DMS153 (cell line): ENCODE results near the gene TMEM240.
"Not testable (repeated sequence)": the region's sequence is repeated elsewhere in the genome, so short reads cannot be mapped to it uniquely, and the experiment has no call there.

ENCODE experiments used
- DNase-seq: peaks from one replicate; lab custom pipeline; 2025; lab: John Stamatoyannopoulos, UW

The TMEM240 gene

DNA sequence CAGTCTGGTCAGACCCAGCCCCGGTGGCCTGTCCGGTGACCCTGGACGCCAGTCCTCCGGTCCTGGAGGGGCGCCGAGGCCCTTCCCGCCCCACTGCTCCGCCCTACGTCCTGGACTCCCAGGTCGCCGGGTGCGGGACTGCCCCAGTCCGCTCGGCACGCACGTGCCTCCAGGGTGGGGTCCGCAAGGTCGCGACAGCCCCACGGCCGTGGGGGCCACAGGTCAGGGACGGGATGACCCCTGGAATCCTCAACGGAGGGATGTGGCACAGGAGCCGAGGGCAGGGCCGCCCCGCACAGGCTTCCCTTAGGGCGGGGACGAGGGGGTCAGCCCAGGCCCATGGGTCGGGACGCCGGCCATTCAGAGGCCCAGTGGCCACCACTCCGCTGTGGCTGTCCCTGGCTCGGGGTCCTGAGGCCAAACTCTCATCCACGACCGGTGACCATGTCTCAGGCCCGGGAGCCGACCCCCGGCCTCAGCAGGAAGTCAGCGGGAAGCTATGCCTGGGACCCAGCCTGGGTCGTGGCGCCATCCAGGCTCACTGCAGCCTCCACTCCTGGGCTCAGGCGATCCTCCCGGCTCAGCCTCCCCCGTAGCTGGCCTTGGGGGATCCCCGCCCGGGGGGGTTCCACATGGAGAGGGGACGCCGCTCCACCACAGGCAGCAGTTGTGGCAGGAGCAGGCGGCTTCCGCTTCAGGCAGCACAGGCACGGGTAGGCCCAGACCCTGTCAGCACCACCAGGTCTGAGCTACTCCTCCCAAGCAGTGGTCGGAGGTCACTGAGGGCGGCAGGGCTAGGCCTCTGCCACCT is 599 bp upstream of the TMEM240 start:
- no peak for DNase-seq

DNA sequence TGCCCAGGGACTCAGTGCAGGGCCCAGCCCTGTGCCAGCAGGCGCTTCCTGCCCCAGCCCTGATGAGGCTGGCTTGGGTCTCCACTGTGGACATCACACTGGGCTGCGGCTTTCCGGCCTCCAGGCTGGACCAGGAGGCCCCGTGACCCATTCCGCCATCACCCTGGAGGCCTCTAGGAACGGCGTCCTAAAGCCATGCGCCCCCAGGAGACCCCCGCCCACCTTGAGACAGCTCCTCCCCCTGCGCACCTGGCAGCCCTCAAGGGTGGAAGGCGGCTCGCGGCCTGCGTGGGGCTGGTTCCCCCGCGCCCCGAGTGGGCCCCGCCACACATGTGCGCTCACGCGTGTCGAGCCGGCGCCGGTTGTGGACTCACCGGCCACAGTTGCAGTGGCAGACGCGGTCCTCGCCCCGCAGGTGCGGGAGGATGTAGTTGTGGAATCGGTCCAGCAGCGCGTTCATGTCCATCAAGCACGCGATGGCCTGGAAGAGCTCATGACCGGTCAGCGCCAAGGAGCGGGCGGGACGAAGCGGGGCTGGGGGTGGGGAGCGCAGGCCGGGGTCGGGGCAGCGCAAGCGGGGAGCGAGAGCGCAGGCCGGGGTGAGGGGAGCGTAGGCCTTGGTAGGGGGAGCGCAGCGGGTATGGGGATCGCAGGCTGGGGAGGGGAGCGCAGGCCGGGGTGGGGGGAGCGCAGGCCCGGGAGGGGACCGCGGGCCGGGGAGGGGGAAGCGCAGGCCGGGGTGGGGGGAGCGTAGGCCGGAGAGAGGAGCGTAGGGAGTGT is 924 bp downstream of the TMEM240 start:
- DNase-seq, result no peak

DNA sequence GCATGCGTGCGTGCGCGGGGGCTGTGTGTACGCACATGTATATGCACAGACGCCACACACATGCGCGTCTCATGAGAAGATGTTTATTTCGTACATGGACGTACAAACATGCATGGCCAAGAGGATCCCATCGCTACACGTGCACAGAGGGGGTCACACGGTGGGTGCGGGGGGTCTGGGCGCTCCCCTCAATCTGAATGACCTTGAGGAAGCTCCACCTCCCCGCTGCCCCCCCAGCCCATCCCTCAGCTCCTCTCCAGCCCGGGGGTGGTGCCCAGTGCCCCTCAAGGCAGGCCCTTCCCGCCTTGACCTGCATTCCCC is 1.5 kb downstream of the TMEM240 start:
- DNase-seq, result no peak

DNA sequence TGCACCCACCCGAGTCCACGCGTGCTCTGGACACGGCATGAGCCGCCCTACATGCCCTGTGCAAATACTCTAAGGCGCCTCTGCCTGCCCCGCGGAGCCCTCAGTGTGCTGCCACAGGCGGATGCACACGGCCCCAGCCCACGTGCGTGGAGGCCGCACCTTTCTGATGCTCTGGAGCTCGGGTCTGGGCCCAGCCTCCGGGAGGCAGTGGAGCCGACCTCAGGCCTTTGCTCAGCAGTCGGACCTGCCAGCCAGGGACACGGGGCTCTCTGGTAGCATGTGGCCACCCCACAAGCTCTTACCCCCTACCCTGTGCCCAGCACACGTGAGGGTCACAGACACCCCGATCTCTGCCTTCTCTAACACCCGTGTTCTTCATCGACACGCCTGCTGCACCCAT is 2.1 kb downstream of the TMEM240 start:
- DNase-seq, result no peak

DNA sequence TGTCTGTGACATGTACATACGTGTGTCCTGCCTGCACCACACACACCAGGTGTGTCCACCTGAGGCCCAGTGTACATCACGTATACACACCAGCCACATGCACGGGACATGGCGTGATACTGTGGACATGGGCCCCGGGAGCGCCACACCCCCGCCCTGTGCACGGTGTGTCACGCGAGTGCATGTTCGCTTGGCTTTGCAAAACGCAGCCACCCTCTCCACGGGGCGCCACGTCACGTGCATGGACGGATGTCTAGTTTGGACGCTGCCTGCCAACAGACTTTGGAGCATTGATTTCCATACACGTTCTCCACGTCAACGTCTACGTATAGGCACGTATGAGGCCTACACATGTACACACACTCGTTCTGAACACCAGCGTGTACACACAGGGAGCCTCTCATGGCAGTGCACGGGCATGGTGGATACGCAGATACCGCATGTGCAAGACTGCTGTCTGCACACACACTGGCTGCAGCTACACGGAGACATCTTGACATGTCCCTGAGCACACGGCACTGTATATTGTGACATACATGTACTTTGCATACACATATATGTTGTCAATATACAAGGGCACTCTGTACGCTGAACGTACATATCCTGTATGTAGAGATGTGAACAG is 2.7 kb downstream of the TMEM240 start:
- no peak for DNase-seq

DNA sequence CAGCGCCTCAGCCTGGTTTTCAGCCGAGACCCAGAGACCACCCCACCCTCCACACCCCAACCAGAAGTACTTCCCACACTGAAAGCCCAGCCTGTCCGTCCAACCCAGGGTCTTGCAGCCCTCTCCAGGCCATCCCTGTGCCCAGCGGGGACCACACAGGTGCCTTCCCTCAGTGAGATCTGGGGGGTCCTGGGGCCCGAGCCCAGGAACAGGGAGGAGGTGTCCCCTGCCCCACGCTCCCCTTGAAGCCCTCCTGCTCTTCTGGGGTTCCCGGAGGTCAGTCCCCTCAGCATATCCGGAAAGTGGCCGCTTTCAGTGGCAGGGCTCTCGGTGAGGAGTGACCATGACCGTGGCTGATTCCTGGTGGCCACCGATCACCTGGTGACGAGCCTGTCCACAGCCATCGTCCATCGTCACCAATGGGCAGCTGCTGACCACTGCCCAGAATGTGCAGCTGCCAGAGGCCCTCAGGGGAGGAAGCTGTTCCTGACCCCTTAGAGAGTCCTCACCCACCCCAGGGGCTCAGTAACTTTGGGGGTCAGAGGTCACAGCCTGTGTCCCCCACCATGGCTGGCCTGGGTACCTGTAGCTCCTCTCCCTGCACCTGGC is 3.4 kb downstream of the TMEM240 start:
- DNase-seq, result no peak

DNA sequence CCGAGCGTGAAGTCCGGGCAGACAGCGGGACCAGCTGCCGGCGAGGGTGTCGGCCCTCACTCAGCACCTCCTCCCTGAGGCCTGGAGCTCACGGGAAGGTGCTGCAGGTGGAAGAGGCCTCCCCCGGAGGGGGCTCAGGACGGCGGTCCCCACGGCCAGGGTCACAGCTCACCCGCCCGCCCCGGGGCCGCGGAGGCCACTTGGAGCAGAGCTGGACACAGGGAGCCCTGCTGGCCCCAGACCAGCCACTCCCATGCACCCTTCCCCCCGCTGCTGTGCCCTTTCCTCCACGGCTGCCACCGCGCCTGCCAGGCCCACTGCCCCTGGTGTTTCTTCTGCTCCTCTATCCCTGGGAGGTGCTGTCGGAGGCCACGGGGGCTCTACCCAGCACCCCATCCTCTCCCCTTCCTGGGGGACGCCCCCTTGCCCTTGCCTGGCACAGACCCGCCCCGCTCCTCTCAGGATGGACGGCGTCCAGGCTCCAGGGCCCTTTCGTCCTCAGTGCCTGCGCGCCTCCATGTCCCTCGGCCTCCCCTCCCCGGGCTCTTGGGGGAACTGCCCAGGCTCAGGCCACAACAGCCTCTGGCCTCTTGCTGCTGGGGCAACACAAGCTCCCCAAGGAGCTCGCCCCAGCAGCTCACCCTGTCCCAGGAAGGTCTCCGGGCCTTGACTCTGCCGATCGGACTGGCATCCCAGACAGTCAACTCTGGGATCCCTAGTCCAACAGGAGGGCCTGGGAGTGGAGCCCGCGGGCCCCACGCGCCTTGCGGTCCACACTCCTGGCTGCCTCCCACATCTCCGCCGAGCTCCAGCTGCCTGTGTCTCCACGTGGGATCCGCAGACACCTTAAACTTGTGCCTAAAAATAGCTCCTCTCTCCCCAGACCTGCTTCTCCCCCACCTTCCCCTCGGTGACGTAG is 4.1 kb downstream of the TMEM240 start:
- DNase-seq, result no peak

DNA sequence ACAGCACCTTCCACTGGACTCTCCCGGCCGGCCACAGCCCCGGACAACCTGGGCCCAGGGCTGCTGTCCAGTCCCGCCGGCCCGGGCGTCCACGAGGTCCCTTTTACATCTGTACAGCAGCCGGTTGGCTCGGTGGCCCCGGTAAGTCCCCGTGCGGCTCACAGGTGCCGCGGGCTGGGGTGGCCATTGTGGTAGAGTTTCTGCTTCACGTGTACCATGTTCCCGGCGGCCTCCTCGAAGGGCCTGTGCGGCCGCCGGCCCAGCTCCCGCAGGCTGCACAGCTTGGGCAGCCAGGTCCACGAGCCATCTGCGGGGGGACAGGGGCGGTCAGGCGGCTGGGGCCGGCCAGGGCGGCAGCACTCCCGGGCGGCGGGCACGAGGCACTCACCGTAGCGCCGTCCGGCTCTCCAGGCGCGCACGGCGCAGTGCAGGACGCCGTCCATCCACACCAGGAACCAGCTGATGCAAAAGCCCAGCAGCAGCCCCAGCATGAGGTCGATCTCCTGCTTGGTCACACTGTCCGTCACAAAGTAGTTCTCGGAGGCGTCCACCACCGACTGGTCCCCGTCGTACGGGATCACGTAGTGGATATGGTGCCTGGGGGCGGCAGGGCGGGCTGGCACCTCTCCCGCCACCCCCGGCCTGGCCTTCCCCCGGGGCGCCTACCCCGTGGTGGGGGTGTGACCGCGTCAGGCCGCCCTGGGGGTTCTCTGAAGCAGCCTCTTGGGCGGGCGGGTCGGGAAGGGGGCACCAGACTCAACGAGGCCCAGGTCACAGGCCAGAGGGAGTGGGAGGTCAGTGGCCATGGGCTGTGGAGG is 5.0 kb downstream of the TMEM240 start:
- no peak for DNase-seq

DNA sequence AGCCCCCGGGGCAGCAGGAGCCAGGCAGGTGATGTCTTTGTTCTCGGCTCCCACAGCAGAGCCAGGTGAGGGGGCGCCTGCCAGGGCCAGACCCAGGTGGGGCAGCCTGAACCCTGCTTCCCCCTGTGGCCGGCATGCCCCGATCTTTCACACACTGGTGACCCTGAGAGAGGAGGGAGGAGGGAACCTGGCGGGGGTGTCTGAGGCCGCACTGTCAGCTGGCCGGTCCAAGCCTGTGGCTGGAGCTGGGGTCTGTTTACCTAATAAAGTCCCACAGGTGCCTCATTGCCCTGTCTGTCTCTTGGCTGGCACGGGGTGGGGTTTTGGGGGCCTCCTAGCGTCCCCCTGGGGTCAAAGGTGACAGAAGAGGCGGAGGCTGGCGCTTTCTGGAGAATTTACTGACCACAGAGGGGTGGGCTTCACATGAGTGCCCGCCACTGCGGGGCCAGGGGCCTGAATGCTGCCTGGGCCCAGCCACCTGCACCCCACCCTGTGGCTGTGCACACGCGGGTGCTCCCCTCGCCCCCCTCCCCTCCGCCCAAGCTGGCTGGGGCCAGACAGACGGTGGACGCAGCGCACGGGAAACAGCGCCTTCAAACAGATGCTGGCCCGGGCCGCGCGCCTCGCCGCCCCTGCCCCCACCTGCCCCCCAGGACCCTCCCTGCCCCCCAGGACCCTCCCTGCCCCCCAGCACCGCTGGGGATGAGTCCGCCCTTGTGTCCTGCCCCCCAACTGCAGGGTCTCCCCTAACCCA is 5.8 kb downstream of the TMEM240 start:
- no peak for DNase-seq

DNA sequence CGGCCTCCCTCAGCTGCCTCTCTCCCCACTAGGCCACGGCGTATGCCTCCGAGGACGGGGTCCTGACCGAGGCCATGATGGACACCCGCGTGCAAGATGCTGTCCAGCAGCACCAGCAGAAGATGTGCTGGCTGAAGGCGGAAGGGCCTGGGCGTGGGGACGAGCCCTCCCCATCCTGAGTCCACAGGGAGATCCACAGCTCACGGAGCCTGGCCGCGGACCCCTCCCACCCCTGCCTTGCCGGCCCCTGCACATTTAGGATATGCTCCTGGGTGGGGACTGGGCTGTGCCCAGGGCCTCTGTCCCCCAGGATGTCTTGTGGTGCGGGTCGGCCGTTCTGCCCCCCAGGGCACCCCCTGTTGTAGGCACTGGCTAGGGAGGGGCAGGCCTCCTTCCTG is 6.5 kb downstream of the TMEM240 start:
- not testable (repeated sequence) for DNase-seq

DNA sequence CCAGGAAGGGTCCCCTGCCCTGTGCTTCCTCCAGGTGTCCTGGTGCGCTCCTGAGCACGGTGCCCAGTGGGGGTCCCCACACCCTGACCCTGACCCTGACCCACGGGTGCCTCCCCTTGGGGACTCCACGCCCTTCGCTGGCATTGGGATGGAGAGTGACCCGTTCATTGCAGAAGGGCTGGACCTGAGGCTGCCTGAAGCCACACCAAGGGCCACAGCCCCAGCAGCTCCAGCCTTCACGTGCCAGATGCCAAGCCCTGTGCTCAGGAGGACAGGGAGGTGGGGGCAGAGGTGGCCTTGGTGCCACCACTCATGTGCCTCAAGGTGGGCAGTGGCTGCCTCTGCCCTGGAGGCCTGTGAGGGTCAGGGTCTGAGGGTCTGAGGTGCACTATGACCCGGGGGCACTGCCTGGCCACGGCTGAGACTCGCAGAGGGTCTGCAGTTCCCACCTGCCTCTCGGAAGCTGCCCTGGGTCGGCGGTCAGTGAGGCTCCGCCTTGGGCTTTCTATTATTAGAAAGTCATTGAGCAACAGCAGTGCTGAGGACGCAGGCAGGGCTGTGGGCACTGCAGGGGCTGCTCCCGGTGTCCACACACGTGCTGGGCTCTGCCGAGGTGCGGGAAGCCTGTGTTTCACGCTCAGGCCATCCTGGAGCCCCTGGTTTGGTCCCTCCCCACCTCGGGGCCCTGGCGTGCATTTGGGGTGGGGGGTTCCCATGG is 7.1 kb downstream of the TMEM240 start:
- not testable (repeated sequence) for DNase-seq

DNA sequence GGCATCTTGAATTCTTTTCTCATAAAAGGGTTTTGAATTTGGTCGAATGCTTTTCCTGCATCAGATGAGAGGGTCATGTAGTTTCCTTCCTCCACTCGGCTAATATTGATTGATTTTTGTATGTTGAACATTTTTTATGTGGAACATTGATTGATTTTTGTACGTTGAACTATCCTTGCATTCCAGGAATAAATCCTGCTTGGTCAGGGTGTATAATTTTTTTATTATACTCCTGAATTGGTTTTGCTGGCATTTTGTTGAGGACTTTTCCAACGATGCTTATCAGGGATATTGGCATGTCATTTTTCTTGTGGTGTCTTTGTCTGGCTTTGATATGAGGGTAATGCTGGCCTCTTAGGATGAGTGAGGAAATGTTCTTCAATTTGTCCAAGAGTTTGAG is 8.5 kb downstream of the TMEM240 start:
- no peak for DNase-seq

DNA sequence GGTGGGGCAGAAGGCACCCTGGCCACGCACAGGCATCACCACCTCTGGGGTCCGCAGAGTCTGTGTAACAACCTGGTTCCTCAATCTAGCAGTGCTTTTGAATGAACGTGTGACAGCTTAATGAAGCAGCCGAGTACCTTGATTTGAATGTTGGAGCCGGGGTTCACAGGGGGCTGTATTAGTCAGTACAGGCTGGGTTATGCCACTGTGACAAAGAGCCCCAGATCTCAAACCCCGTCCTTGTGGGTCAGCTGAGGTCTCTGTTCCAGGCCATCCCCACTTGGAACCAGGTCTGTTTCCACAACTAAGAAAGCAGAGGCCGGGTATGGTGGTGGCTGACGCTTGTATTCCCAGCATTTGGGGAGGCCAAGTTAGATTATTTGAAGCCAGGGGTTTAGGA is 10.5 kb downstream of the TMEM240 start:
- no peak for DNase-seq

DNA sequence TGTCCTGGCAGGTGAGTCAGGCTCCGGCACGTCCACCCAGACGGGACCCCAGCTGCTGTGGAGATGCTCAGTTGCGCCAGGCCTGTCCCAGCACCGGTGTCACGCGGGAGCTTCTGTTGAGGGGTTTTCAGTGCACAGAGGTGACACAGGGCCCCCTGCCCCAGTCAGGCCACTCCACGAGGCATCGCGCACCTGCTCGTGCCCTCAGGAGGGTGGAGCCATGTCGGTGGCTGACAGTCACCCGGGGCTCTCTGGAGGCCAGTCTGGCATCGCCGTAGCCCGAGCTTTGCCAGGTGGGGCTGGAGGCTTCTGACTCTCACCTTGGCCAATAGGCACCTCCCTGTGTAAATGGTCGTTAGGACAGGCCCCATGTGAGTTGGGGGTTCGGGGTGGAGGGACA is 11.1 kb downstream of the TMEM240 start:
- no peak for DNase-seq

DNA sequence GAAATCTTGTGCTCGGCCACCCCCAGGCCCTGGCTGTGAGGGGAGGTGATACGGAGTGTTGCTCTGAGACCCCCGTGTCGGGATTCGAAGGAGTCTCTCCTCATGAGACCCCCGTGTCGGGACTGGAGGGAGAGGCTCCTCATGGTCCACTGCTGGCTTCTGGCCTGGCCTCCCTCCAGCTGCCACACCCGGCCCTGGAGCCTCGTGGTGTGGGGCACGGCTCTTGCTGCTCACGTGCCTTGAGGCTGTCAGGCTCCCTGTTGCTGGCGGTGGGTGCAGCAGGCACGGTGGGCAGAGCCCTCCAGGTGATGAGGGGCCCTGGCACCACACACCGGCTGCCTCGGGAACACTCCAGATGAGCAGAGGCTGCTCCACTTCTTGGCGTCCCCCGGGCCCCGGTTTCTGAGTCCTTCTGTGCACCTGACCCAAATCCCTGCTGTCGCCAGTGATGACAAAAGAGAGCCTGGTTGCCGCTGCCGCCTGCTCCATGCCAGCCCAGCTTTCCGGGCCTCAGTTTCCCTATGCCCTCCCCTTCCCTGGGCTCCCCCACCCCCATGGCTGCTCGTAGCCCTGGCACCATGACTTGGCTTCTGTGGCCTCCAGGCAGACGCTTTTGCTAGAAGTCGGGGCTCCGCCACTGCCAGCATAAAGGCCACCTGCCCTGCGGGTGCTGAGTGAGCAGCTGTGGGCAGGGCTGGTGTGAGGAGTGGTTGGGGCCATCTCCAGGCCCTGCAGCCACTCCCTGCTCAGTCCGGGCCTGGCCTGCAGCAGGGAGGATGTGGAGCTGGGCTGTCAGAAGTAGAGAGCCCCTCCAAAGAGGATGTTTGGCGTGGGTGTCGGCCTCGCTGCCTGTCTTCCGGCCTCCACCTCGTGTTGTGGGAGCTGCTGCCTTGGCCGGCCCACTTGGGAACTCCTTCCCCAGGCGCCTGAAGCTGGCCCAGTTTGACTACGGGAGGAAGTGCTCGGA is 11.8 kb downstream of the TMEM240 start:
- no peak for DNase-seq

DNA sequence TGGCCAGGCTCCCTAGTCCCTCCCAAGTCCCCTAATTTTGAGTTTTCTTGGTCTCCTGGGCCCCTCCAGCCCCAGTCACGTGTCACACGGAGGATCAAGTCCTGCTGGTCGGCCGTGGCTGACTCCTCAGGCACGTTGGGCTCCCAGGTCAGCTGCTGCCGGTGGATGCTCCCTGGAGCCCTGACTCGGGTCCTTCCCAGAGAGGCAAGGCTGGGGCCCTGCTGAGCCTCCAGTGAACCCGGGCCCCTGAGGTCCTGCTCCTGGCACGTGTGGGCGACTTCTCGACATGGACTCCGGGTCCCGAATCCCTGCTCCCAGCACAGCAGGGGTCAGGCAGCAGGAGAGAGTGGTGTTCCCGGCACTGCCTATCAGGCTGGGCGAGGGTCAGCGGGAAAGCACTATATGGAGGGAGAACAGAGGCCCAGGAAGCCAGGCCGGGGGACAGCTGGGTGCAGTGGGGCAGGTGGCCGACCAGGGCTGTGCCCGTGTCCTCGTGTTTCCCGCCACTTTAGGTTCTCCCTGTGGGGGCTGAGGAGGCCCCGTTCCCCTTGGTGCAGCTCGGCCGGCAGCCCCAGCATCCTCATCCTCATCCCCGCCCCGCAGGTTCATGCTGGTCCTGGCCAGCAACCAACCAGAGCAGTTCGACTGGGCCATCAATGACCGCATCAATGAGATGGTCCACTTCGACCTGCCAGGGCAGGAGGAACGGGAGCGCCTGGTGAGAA is 13.2 kb downstream of the TMEM240 start:
- no peak for DNase-seq

DNA sequence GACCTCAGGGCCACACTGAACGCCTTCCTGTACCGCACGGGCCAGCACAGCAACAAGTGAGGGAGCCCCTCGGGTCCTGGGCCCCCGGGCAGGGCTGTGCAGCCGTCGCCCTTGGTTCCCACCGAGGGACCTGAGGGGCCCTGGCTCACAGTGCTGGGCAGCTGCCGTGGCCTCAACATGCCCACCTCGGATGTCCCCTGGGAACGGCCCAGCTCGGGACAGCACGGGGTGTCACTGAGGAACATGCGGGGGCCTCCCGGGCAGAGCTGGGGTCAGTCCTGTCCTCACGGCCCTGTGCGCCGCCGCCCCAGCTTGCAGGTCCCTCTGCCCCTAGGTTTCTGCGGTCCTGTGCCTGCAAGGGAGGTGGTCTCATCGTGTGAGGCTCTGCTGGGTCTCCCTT is 13.9 kb downstream of the TMEM240 start:
- DNase-seq, result not testable (repeated sequence)
